ENCODE results near the gene FRMPD4. TPM values are rescaled to one million over a fixed set of nuclear protein-coding genes. Genes with fewer than 3 reads are reported as not detected.

Gene FRMPD4
- total and polyA plus RNA-seq, 8 donors: 0.45 to 0.86 (median 0.68) TPM; not detected in 2

DNA sequence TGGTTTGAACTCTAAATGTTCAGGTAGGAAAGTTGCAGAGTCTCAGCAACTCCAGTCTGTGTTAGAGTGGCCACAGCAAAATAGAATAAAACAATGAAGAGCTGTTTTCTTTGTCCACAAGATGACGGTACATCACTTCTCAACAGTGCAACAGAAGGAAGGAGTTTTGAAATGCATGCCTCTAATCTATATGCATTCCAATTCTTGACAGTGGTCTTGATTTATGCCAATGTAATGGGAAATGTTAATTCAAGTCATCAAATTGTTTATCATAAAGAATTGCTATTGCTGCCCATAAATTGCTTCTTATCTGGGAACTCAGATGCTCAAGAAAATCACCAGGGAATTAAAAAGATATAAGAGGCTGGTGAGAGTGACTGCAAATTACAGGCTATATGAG, 457.4 kb downstream of the FRMPD4 start:
- Histone ChIP-seq H3K9me3 (no peaks in the 10 kb centered on the region), H3K4me3 (no peak overlapping the region), H3K4me1 (no peaks in the 10 kb centered on the region), H3K36me3 (no peaks in the 10 kb centered on the region), H3K27ac (no peak overlapping the region), H3K27me3 (no peaks in the 10 kb centered on the region)
- TF ChIP-seq, protein P1, sequence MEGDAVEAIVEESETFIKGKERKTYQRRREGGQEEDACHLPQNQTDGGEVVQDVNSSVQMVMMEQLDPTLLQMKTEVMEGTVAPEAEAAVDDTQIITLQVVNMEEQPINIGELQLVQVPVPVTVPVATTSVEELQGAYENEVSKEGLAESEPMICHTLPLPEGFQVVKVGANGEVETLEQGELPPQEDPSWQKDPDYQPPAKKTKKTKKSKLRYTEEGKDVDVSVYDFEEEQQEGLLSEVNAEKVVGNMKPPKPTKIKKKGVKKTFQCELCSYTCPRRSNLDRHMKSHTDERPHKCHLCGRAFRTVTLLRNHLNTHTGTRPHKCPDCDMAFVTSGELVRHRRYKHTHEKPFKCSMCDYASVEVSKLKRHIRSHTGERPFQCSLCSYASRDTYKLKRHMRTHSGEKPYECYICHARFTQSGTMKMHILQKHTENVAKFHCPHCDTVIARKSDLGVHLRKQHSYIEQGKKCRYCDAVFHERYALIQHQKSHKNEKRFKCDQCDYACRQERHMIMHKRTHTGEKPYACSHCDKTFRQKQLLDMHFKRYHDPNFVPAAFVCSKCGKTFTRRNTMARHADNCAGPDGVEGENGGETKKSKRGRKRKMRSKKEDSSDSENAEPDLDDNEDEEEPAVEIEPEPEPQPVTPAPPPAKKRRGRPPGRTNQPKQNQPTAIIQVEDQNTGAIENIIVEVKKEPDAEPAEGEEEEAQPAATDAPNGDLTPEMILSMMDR (IDR thresholded peaks at IDR 0.05): no peak
- intact Hi-C loops (cut with DNase I): no loop called here
- DNase-seq (peak in 1 of 4 donors; percentile 0), ATAC-seq (no peak)

DNA sequence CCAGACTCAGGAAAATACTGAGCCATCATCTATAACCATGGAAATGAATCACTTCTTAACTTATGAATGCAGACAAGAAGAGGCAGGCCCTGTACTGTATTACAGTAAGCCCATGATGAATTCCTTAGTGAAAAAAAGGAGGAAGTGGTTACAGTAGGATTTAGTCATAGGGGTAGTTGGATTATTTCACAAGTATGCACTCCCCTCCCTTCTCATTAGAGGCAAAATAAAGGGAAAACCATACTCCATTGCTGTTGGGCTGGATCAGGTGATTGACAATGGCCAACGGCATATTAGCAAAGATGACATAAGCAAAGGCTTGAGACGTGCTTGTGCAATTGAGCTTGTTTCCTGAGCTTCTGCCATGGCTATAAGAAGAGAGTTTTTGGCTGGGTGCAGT, 471.8 kb downstream of the FRMPD4 start:
- Histone ChIP-seq H3K27me3 (no peaks in the 10 kb centered on the region), H3K4me3 (no peak overlapping the region), H3K27ac (no peak overlapping the region), H3K4me1 (no peaks in the 10 kb centered on the region), H3K9me3 (no peaks in the 10 kb centered on the region), H3K36me3 (no peaks in the 10 kb centered on the region)
- ATAC-seq (no peak), DNase-seq (no peak)
- intact Hi-C loops (cut with DNase I): no loop called here
- TF ChIP-seq, protein P1 (IDR thresholded peaks at IDR 0.05): no peak

DNA sequence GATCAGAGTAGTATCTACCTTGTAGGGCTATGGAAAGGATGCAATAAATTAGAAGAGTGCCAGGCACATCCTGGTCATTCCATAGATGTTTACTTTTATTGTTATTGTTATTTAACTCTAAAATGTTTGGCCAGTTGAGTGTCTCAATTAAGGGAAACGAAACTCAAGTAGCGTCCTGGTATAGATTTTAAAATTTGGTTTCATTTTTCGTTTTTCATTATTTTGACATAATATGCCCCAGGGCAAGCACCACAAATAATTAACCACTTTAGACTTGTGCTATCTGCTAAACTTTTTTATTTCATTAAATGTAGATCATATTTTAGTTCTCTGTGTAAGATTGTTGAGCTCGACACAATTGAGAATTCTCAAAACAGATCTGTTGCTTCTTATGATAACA, 473.2 kb downstream of the FRMPD4 start:
- H3K9me3 ChIP-seq: no peaks in the 10 kb centered on the region
- no peaks in the 10 kb centered on the region for H3K36me3 ChIP-seq
- intact Hi-C loops (cut with DNase I): no loop called here
- TF ChIP-seq, protein P1 (IDR thresholded peaks at IDR 0.05): no peak
- DNase-seq (no peak), ATAC-seq (no peak)
- no peaks in the 10 kb centered on the region for H3K4me1 ChIP-seq
- no peak overlapping the region for H3K27ac ChIP-seq
- H3K27me3 ChIP-seq: no peaks in the 10 kb centered on the region
- no peak overlapping the region for H3K4me3 ChIP-seq

DNA sequence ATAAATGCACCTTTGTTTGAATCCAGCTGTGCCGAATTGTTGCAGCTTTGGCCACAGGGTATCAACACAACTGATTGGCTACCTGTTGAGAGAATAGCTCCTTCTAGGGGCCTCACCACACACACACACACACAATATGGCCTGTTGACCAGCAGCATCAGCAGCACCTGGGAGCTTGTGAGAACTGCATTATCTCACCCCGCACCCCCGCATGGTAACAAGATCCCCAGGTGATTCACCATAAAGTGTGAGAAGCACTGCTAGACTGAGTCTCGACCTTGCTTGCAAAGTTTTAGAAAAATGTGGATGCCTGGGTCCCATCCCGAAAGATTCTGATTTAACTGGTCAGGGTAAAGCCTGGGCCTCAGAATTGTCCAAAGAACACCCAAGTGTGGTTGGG, 476.0 kb downstream of the FRMPD4 start:
- H3K4me1 ChIP-seq: no peaks in the 10 kb centered on the region
- no peaks in the 10 kb centered on the region for H3K36me3 ChIP-seq
- no peaks in the 10 kb centered on the region for H3K9me3 ChIP-seq
- DNase-seq (no peak), ATAC-seq (no peak)
- H3K4me3 ChIP-seq: no peak overlapping the region
- TF ChIP-seq, protein P1 (IDR thresholded peaks at IDR 0.05): no peak
- H3K27ac ChIP-seq: no peak overlapping the region
- intact Hi-C loops (cut with DNase I): no loop called here
- H3K27me3 ChIP-seq: no peaks in the 10 kb centered on the region

DNA sequence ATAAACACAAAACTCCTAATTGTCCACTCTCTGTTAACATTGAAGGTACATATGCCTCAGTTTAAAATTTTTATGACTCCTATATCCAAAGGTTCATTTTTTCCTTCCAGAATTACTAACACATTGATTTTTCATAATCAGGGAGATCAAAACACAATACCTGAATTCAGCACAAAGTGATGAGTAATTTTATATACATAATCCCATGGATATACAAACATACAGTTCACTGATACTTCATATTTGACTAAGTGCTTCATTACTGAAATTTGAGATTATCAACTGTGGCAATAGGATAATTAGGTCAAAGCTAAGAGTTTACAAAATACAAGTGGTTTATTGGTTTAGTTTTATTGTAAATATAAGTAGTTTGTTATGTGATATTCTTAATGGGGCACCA, 476.8 kb downstream of the FRMPD4 start:
- Histone ChIP-seq H3K9me3 (no peaks in the 10 kb centered on the region), H3K27ac (no peak overlapping the region), H3K4me3 (no peak overlapping the region), H3K4me1 (no peaks in the 10 kb centered on the region), H3K27me3 (no peaks in the 10 kb centered on the region), H3K36me3 (no peaks in the 10 kb centered on the region)
- intact Hi-C loops (cut with DNase I): no loop called here
- TF ChIP-seq, protein P1 (IDR thresholded peaks at IDR 0.05): no peak
- no peak for ATAC-seq
- DNase-seq: no peak
